NCI-H446 treated with DMSO at 0.1 percent for 48 hours (cell line): ENCODE results near the gene EFCAB10.
"Not testable (repeated sequence)": the region's sequence is repeated elsewhere in the genome, so short reads cannot be mapped to it uniquely, and the experiment has no call there.

Source experiments
- DNase-seq: peaks from one replicate; lab custom pipeline; 2025; lab: John Stamatoyannopoulos, UW

EFCAB10 gene

GRCh38 chr7:105599080-105599479 is 17.8 kb upstream of the EFCAB10 start:
- DNase-seq, result not testable (repeated sequence)

DNA sequence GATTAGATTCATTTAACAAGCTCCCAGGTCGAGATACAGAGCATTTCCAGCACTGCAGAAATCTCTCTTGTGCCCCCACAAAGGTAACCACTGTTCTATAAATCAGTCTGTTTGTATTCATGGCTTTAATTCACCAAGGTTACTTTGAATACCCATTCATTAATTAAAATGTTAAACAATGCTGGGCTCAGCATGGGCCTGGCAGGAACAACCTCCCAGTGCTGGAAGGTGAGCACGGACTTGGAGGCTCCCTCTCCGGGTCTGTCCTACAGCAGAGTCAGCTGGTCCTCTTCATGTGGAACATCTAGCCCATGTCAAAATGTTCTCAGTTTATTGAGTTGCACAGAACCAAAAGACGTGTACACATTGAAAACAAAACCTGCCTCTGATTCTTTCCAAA is 15.6 kb upstream of the EFCAB10 start:
- no peak for DNase-seq

GRCh38 chr7:105594034-105594433 is 12.7 kb upstream of the EFCAB10 start:
- peak; percentile 76 for DNase-seq

DNA sequence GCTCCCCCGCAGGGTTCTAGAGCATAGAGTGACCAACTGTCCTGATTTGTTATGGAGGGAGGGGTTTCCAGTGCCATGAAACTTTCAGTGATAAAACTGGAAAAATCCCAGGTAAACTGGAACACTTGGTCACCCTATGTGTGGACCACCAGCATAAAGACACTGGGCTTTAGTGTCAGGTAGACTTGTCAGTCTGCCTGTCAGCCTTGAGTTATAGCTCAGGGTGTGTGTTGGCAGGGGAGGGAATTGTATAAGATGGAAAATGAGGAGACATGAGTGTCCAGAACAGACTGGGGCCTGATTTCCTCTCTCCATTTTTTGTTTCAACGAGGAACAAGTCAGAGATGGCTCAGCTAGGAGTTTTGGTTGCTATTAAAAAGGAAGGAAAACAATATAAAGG is 10.2 kb upstream of the EFCAB10 start:
- no peak for DNase-seq

- DNase-seq, result no peak
These were observed 9.5 kb upstream of the EFCAB10 start for GRCh38 chr7:105590793-105591192.

- DNase-seq, result peak; percentile 71
These were observed 8.2 kb upstream of the EFCAB10 start for GRCh38 chr7:105589356-105590077.

- DNase-seq, result no peak
These were observed 6.8 kb upstream of the EFCAB10 start for GRCh38 chr7:105587909-105588635.

DNA sequence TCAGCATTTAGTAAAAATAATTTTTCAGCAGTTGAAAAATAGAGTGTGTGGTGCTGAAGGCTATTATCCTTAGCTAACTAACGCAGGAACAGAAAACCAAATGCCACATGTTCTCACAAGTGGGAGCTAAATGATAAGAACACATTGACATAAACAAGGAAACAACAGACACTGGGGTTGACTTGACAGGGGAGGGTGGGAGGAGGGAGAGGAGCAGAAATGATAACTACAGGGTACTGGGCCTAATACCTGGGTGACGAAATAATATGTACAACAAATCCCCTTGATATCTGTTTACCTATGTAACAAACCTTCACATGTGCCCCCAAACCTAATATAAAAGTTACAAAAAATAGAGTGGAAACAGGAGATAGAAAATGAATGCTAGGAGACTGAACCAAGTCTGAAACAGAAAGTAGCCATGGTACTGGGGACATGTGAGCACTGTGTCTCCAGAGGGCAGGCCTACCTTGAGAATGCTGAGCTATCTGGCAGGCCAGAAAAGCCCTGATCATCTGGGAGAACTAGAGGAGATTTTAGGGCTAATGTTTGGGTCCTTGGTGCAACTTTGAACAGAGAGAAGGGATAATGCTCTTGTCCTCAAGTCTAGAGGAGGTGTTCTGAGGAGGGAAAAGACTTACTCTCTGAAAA is 4.7 kb upstream of the EFCAB10 start:
- no peak for DNase-seq

DNA sequence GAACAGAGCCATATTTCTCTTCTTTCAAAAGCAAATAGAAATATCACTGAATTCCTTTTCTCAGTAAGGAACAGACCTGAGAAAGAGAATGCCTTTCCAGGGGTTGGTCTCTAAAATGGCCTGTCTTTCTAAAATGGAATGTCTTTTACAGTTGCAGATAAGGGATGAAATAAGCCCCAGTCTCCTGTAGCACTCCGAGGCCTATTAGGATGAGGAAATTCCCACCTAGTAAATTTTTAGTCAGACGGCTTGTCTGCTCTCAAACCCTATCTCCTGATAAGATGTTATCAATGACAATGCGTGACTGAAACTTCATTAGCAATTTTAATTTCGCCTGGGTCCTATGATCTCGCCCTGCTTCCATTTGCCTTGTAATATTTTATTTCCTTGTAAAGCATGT is 2.9 kb upstream of the EFCAB10 start:
- DNase-seq, result no peak

GRCh38 chr7:105583061-105583460 is 1.8 kb upstream of the EFCAB10 start:
- DNase-seq, result no peak

- DNase-seq, result no peak
These were observed 1.1 kb downstream of the EFCAB10 start for GRCh38 chr7:105580022-105580740.

DNA sequence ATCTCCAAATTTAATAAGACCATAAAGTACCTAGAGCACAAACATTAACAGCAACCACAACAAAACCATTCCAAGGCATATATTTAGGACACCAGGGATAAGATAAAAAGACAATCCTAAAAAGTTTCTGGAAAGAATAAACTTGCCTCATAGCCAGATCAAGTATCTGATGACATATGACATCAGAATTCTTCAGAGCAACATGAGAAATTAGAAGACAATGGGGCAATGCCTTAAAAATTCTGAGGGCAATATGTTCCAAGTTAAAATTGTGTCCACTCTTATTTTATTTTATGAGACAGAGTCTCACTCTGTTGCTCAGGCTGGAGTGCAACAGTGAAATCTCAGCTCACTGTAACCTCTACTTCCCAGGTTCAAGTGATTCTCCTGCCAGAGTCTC is 2.8 kb downstream of the EFCAB10 start:
- no peak for DNase-seq

DNA sequence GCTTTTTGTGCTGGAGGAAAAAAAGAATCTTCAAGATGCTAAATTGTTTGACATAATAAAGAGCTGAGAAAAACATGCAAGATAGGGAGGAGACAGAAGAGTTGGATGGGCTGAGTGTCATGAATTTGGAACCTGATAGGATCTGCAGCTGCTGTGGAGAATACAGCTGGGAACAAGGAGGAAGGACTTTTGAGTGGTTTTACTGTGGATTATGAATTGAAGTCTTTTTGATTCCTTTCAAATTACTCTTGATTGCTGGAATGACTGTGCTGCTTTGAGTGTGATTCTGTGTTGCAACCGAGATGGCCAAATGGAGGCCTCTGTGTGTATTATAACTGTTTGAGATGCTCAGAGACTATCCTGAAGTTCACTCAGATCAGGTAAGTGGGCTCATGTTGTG is 4.0 kb downstream of the EFCAB10 start:
- no peak for DNase-seq

- DNase-seq, result no peak
These were observed 9.4 kb downstream of the EFCAB10 start for GRCh38 chr7:105571891-105572290.

DNA sequence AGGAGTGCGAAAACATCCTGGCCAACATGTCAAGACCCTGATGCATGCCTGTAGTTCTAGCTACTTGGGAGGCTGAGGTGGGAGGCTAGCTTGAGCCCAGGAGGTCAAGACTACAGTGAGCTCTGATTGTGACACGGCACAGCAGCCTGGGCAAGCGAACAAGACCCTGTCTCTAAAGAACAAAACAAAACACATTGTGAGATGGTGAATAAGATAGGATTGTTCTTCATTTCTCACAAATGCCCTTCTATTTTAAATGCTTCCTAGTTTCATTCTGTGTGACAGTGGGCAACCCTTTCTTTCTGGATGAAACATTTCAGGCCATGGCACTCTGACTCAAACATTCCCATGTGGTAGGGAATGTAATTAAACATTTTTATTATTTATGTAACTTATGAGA is 13.5 kb downstream of the EFCAB10 start:
- DNase-seq, result no peak

DNA sequence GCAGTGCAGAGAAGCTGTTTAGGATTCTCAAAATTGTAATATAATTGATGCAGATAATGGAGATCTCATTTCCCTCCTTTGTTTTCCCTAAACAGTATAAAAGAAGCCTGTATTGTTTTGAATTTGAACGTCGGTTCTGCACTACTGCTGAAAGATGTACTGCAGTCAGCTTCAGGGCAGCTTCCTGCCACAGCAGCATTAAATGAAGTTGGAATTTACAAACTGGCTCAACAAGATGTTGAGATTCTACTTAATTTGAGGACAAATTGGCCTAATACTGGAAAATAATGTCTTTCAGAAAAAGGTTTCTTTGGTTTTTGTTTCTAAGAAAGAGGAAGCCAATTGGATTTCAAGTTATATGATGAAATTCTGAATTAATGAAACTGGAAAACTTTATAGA is 14.3 kb downstream of the EFCAB10 start:
- no peak for DNase-seq

DNA sequence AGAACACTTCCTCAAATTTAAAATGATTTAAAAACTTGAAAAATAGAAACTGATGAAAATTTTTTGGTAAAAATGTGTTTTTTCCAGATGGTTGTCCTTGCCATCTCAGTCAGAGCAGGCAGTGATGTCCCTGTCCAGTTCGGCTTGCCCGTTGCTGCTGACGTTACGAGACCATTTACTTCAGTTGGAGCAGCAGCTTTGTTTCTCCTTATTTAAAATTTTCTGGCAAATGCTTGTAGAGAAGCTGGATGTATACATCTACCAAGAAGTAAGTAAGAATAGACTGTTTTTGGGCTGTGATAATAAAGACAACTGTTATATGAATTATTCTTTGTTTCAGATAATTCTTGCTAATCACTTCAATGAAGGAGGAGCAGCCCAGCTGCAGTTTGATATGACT is 16.1 kb downstream of the EFCAB10 start:
- DNase-seq, result no peak

DNA sequence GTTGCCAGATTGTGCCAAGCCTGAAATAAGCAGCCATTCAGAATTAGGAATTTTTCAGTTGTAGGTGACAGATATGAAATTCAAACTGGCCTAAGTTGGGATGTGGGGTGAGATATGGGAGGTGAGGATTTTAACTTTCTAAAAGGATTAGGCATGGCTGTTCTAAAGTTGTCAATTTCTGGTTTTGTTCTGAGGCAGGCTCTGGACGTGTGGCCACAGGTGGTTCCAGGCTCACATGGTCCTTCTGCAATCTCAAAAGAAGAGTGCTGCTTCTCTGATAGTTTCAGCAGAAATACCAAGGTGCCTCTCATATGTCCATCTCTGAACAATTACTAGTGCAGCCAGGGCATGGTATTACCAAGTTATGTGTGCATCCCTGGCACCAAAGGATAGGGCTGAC is 21.4 kb downstream of the EFCAB10 start:
- DNase-seq, result no peak

- no peak for DNase-seq
These were observed 43.0 kb downstream of the EFCAB10 start for GRCh38 chr7:105538339-105538738.

DNA sequence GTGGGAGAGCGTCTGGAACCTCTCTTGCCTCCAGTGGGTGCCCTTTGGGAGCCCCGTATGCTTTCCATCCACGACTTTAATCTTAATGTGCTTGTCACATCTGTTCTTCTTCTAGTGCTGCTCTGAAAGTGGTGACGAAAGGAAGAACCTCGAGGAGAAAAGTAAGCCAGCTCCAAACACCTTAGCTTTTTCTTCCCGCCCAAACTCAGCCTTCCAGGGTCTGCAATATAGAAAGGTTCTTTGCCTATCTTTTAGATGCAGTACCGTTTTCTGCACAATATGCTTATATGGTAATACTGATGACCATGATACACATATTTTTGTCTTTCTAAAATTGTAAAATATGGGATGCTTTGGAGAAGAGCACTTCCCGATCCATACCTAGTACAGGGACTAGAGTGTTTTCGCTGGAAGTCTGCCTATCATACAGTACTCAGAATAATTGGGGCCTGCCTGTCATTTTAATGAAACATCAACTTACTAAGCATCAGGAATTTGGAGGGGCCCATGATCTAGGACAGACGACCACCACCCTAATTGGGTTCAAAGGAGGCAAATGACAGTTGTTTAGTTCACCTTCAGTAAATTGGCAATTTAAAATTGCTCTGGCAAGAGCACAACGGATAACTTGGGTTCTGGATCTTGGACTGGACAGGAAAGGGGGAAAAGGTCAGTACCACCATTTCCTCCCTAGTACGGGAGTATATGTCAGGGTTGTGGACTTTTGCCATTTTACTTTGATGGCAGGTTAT is 48.4 kb downstream of the EFCAB10 start:
- DNase-seq, result no peak

GRCh38 chr7:105531792-105532671 is 49.3 kb downstream of the EFCAB10 start, which contains the start of gene RINT1:
Gene RINT1 (plus strand): TSS chr7:105532201. CDS start chr7:105532316, 115 bp downstream.
- DNase-seq, result peak; percentile 61
